Measurements from ENCODE around the gene SNX8. TPM values are rescaled to one million over a fixed set of nuclear protein-coding genes. Genes with fewer than 3 reads are reported as not detected.

The SNX8 gene
- total RNA-seq, 1 experiment from 2014 or later: 40.6 TPM

DNA sequence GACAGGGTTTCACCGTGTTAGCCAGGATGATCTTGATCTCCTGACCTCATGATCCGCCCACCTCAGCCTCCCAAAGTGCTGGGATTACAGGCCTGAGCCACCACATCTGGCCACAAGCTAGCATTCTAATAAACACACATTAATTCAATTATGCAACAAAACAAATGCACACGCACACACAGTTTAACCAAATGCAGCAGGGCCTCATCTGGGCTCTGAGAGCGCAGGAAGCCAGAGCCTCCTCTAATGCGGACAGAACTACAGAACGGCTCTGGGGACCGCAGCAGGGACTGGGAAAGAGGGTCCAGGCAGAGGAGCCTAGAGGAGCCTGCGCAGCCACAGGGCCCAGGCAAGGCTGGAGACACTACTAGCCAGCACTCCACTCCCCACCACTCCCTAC lies 85.3 kb downstream of the SNX8 start:
- H4K20me1 ChIP-seq (ENCODE audit: control insufficient read depth, insufficient read depth, insufficient read length): no peaks in the 10 kb centered on the region
- H4K91ac ChIP-seq (ENCODE audit: insufficient read length, low read depth, low read length): no peak overlapping the region
- Mint-ChIP-seq H3K4me1 (peaks cover 9 to 11% of the 10 kb centered on the region in 2 experiments), H3K27ac (no peak overlapping the region; a peak in 1 of 7 replicates), H3K36me3 (ENCODE audit: insufficient read depth in 1 of 3, low read depth in 3 of 3) (peaks cover 28 to 57% (median 54%) of the 10 kb centered on the region in 3 experiments), H3K4me3 (no peak overlapping the region), H3K9me3 (no peaks in the 10 kb centered on the region), H3K27me3 (ENCODE audit: low read depth) (no peaks in the 10 kb centered on the region)
- H3K4me1 ChIP-seq (ENCODE audit: insufficient read depth, low read length): no peaks in the 10 kb centered on the region
- H2BK120ac ChIP-seq (ENCODE audit: low read depth, low read length, poor library complexity, severe bottlenecking): no peak overlapping the region
- no peak overlapping the region for H2BK20ac ChIP-seq (ENCODE audit: low read depth, low read length, poor library complexity, severe bottlenecking)
- H3K27me3 ChIP-seq (ENCODE audit: insufficient read depth, low read length): no peaks in the 10 kb centered on the region
- no peak overlapping the region for H4K8ac ChIP-seq (replicated peaks; ENCODE audit: insufficient read length, low read depth, low read length)
- H3K4me2 ChIP-seq (ENCODE audit: insufficient read depth, insufficient read length, low read length): no peak overlapping the region
- no CpG with 5 or more reads among the region's 8 CpGs for WGBS (ENCODE audit: extremely low coverage, insufficient read length, low lambda C conversion rate)
- no peak overlapping the region for H3K4ac ChIP-seq (ENCODE audit: low read depth, low read length)
- H4K5ac ChIP-seq (ENCODE audit: insufficient read length, low read depth, low read length): no peak overlapping the region
- no peak overlapping the region for H3K23ac ChIP-seq (ENCODE audit: insufficient read length, low read depth, low read length)
- H2AFZ ChIP-seq (ENCODE audit: low read length): no peak overlapping the region
- TF ChIP-seq, protein P1, sequence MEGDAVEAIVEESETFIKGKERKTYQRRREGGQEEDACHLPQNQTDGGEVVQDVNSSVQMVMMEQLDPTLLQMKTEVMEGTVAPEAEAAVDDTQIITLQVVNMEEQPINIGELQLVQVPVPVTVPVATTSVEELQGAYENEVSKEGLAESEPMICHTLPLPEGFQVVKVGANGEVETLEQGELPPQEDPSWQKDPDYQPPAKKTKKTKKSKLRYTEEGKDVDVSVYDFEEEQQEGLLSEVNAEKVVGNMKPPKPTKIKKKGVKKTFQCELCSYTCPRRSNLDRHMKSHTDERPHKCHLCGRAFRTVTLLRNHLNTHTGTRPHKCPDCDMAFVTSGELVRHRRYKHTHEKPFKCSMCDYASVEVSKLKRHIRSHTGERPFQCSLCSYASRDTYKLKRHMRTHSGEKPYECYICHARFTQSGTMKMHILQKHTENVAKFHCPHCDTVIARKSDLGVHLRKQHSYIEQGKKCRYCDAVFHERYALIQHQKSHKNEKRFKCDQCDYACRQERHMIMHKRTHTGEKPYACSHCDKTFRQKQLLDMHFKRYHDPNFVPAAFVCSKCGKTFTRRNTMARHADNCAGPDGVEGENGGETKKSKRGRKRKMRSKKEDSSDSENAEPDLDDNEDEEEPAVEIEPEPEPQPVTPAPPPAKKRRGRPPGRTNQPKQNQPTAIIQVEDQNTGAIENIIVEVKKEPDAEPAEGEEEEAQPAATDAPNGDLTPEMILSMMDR (conservative IDR thresholded peaks at IDR 0.05): no peak
- H3K18ac ChIP-seq (ENCODE audit: insufficient read length, low read depth, low read length): no peak overlapping the region
- H3K79me2 ChIP-seq (ENCODE audit: insufficient read depth, low read length): peaks cover 5% of the 10 kb centered on the region; the same call in 1 of the 2 replicates
- no peak overlapping the region for H2BK5ac ChIP-seq (ENCODE audit: insufficient read length, low read length)
- no peak overlapping the region for H2BK12ac ChIP-seq (ENCODE audit: insufficient read length, low read depth, low read length)
- H3K56ac ChIP-seq (ENCODE audit: insufficient read length, low read depth, low read length): no peak overlapping the region
- H3K14ac ChIP-seq (ENCODE audit: insufficient read depth, low read length): no peak overlapping the region
- no peaks in the 10 kb centered on the region for H3K9me3 ChIP-seq (ENCODE audit: control insufficient read depth, low read depth, low read length)
- DNase-seq: no peak
- H3K79me1 ChIP-seq (ENCODE audit: insufficient read depth, low read depth, low read length, poor library complexity, severe bottlenecking): peaks cover 17% of the 10 kb centered on the region
- no peak overlapping the region for H2BK15ac ChIP-seq (ENCODE audit: low read depth, low read length)
- H3K9ac ChIP-seq (ENCODE audit: extremely low read depth, insufficient read length, low read length): no peak overlapping the region
- H3K27ac ChIP-seq (ENCODE audit: insufficient read length, low read depth, low read length): no peak overlapping the region
- no peak overlapping the region for H3T11ph ChIP-seq (ENCODE audit: low read length)
- no peak overlapping the region for H2AK5ac ChIP-seq (ENCODE audit: insufficient read length, low read length)
- H3K23me2 ChIP-seq (ENCODE audit: insufficient read length, low read depth, low read length, poor library complexity, severe bottlenecking): peaks cover 13% of the 10 kb centered on the region

All from H9 (cell line).